Inferior parietal cortex (tissue), 1 donor: ENCODE measurements around the gene HEPH.
"Not testable (repeated sequence)": the region's sequence is repeated elsewhere in the genome, so short reads cannot be mapped to it uniquely, and the experiment has no call there.

Source experiments
- DNase-seq: peaks from one replicate; pipeline ENCODE4 v3.0.0-alpha.2; 2016; ENCODE audit errors: extremely low spot score

The HEPH gene

GRCh38 chrX:66200855-66201795 is 37.1 kb downstream of the HEPH start:
- DNase-seq: peak; percentile 20

DNA sequence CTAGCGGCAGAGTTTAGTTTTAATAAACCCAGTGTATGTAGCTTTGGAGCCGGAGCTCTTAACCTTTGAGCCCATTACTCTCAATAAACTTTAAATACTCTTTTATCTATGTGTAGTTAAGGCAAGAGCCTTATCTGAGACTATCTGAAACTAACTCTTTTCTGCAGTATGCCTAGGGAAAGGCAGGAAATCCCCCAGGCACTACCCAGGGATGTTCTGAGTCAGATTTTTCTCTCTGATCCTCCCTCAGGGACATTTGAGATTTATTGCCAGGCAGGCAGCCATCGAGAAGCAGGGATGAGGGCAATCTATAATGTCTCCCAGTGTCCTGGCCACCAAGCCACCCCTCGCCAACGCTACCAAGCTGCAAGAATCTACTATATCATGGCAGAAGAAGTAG is 39.1 kb downstream of the HEPH start:
- DNase-seq: no peak

DNA sequence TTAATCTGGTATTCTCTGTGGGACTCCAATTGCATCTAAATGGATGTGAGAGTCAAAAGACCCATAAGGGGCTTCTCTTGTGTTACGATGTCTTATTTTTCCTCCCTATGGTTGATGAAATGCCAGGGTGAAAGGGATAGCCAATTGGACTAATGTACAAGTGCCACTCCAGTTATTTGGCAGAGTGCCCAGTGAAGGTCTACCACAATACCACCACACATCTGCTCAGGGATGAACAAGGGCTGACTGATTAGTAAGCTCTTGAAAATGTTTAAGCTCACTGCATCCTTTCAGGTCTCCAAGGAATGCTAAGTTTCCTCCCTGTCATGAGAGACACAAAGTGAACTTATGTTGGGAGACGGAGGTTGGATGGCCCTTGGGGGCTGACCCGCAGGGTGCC is 57.8 kb downstream of the HEPH start:
- DNase-seq: no peak

DNA sequence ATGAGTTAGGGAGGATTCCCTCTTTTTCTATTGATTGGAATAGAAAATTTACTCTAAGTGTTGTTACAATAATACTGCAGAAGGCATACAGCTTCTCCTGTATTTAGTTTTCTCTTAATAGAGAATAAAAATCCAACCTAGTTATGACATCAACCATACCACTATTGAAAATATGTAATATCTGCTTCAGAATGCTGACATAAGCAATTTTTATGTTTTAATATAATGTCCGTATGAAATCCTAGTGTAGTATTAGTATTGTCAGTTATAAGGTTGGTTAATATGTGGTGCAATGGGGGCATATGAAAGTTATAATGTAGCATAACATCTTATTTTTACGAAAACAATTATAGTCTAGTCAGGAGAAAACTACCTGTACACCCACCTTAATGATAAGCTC is 68.2 kb downstream of the HEPH start:
- no peak for DNase-seq

GRCh38 chrX:66233209-66233608 is 69.2 kb downstream of the HEPH start:
- peak; percentile 15 for DNase-seq

DNA sequence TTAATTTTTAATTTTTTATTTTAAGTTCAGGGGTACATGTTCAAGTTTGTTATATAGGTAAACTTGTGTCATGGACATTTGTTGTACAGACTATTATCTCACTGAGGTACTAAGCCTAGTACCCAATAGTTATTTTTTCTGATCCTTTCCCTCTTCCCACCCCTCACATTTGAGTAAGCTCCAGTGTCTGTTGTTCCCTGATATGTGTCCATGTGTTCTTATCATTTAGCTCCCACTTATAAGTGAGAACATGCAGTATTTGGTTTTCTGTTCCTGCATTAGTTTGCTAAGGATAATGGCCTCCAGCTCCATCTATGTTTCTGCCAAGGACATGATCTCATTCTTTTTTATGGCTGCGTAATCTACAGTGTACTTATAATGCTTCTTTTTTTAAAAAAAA is 69.9 kb downstream of the HEPH start:
- DNase-seq: not testable (repeated sequence)

GRCh38 chrX:66255359-66255967 is 91.4 kb downstream of the HEPH start:
- DNase-seq: no peak

- no peak for DNase-seq
Observed at GRCh38 chrX:66262807-66263206, 98.8 kb downstream of the HEPH start.
